T-helper 1 cell treated with Interleukin-12 subunit alpha and Interleukin-12 subunit beta and Interleukin-4 antibody, amounts not matched to agents 30 ng/mL and 1 ng/mL, for 36 hours (primary cell): ENCODE measurements around the gene WT1. TPM values are rescaled to one million over a fixed set of nuclear protein-coding genes. Genes with fewer than 3 reads are reported as not detected.

Source experiments
- intact Hi-C: fragments of 100-400 bp; cut with micrococcal nuclease; formaldehyde crosslinking; loops from one replicate; pipeline ENCODE4 v1.15.1; 2024
- total RNA-seq: library from RNA; stranded (reverse); gene quantifications from 2 replicates; pipeline ENCODE4 v1.2.3, GENCODE V29; 2022

The WT1 gene
- total RNA-seq, 1 donor from 2014 or later = not detected

GRCh38 chr11:32426819-32427615, 8.3 kb downstream of the WT1 start:
- intact Hi-C loops = loop anchor here (10.0 kb wide), 1 partner anchor 158 kb away; the partner anchor contains the start of gene EIF3M

GRCh38 chr11:32426192-32426591, 9.1 kb downstream of the WT1 start:
- intact Hi-C loops = loop anchor here (10.0 kb wide), 1 partner anchor 159 kb away; the partner anchor contains the start of gene EIF3M

DNA sequence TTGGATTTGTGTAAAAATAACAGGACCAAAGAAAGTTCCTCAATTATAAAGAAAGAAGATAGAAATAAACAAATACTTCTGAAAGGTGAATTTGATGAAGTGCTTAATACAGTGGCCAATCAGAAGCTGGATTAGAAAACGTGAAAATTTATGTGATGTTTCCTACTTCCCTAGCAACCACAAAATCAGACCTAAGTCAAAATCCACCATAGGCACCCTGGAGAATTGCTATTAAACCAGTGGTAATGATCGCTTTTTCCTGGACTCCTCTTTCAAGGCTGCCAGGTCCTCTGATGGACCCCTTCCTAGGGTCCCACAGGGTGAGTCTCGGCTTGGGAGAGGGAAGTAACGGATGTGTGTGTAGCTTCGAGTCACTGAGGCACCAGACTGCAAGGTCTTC, 9.6 kb downstream of the WT1 start:
- intact Hi-C loops = loop anchor here (10.0 kb wide), 1 partner anchor 159 kb away; the partner anchor contains the start of gene EIF3M

GRCh38 chr11:32422545-32422944, 12.8 kb downstream of the WT1 start:
- intact Hi-C loops = loop anchor here (5.0 to 10.0 kb wide), 2 partner anchors 100 to 162 kb away; partner anchors contain the start of gene EIF3M

DNA sequence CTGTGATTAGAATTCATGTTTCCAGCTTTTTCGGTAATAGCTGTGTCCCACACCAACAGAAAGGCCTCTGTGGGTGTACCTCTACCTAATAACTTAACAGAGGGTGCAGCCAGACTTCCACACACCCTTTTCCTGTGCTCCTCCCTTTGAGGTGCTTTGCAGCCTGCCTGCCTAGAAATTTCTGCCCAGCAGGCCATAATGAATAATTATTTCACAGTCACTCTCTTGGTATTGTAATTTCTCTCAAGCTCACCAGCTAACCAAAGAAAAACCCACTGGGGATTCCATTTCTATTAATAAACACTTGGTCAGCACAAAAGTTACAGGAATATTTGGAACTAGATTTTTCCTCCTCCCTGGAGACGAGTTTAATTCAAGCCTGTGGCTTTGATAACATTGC, 13.3 kb downstream of the WT1 start:
- intact Hi-C loops = loop anchor here (5.0 to 10.0 kb wide), 2 partner anchors 100 to 163 kb away; partner anchors contain the start of gene EIF3M

DNA sequence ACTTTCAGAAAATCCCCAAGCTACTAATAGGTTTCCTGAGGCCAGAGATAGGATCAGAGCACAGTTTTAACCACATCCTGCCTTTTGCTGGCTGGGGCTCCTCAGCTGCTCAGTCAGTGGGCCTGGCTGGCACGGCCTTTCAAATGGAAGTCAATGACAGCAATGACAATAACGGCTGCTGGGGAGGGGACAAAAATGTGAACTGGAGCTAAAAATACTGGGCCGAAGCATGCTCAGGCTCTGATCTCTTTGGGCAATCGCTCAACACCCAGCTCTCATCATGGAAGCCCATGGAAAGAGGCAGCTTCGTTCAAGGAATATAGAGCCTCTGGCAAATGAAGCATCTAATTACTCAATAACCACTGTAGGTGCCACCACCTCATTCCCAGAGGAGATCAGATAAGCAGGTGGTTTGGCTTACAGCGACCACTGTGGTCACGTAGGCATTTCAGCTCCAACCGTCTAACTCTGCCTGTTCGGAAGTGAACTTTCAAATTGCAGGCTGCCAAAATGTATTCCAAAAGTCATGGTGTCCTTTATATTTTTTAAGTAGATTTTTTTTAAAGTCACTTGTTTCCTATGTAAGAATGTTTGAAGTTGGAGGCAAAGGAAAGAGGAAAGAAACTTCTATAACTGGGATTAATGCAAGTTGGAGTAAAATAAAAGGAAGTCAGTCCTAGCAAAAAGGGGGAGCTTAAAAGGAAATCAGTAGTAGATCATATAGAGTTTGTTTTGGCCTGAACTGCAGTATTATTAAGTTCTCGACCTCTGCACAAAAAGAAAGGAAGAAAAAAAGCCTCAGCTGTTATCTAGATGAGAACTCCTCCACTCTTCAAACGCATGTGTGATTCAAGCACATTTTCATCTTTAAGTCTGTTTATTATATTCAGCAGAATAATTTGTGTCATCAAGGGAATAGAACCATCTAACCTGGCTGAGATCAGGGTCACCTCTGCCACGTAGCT, 14.1 kb downstream of the WT1 start:
- intact Hi-C loops = loop anchor here (5.0 to 10.0 kb wide), 2 partner anchors 99 to 164 kb away; partner anchors contain the start of gene EIF3M

GRCh38 chr11:32420139-32420538, 15.2 kb downstream of the WT1 start:
- intact Hi-C loops = loop anchor here (5.0 to 10.0 kb wide), 2 partner anchors 98 to 165 kb away; partner anchors contain the start of gene EIF3M

DNA sequence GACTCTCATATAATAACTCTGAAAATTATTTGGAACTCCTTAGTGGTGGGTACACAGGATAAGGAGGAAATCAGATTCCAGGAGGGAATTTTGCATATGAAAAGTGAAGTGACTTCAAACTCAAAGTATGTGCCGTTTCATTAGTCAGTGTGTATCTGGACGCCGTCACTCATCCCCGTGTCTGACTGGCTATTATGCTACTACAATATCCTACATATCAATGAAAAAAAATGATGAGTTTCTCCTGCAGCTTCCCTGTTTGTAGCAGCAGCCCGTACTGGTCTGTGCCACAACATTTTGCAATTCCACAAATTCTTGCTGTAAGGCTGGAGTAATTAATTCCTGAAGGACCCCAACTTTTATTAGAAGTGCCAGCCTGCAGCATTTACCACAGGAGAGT, 16.5 kb downstream of the WT1 start:
- intact Hi-C loops = no loop called here

DNA sequence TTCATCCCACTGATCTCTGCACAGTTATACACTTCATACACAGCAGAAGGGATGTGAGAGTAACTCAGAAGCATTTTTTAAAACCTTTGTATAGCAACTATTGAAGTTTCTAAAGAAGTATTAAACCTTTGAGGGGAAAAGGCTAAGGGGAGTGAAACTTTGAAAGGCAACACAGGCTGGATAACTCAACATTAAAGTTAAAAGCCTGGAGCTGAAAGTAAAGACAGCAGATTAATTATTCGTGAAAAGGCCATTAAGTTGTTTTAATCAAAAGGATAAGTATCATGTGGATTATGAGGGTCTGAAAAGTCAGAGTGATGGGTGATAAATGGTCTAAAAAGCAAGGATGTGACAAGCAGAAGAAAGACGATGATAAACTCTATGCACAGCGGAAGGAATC, 17.5 kb downstream of the WT1 start:
- intact Hi-C loops = no loop called here

GRCh38 chr11:32416301-32416700, 19.0 kb downstream of the WT1 start:
- intact Hi-C loops = no loop called here

GRCh38 chr11:32414925-32415324, 20.4 kb downstream of the WT1 start:
- intact Hi-C loops = no loop called here

- intact Hi-C loops = no loop called here
These were observed 23.3 kb downstream of the WT1 start for GRCh38 chr11:32411942-32412615.

- intact Hi-C loops = no loop called here
These were observed 29.7 kb downstream of the WT1 start for GRCh38 chr11:32405592-32405991.

DNA sequence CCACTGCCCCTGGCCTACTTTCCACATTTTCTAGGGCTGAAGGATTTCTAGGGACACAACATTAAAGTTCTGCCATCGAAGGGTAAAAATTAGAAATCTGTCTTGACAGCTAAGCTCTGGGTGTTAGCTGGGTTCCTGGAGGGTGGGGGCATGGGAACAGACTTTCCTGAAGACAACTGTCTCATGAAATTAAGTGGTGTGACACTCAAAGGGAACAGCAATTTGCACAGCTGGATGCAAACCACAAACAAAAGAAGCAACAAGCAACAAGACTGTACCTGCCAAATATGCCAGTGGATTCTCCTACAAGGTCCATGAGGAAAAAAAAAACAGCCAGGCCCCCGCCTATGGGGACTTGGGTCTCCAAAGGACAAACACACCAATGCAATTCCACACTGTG, 32.5 kb downstream of the WT1 start:
- intact Hi-C loops = no loop called here

GRCh38 chr11:32400670-32401369, 34.5 kb downstream of the WT1 start:
- intact Hi-C loops = no loop called here

DNA sequence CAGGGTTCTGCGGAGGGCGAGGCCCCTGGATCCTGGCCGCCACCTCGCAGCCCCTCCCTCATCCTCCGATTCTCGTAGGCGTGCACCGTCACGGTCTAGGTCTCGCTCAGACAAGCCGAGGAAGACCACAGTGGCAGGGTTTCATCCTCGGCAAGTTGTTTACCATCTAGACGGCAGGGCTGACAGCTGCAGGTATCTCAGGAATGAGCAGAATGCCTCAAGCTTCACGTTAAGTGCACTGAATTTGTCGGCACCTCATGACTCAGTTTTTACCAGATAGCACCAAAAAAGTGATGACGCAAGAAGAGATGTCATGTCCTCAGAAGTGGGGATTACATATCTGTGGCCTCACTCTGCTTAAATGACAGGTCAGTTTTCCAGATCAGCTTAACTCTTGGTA, 35.1 kb downstream of the WT1 start:
- intact Hi-C loops = no loop called here

- intact Hi-C loops = no loop called here
These were observed 38.3 kb downstream of the WT1 start for GRCh38 chr11:32396991-32397390.

GRCh38 chr11:32396331-32396730, 39.0 kb downstream of the WT1 start:
- intact Hi-C loops = no loop called here

DNA sequence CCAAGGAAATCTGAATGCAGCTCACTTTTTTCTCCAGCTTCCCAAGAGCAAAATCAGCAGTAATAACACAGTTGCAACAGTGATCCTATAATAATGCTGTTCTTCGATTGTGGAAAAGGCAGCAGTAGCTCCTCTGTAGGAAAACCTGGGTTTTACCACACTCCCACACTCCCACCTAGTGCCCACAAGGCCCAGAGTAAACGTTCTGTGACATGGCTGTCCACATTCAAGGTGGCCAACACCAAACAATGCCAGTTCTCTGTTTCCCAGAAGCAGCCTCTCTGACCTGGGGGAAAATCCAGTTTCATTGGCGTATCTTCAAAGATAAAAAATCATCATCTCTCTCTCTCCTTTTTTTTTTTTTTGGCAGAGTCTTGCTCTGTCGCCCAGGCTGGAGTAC, 40.2 kb downstream of the WT1 start:
- intact Hi-C loops = no loop called here

GRCh38 chr11:32392840-32393239, 42.5 kb downstream of the WT1 start:
- intact Hi-C loops = no loop called here
